Glutamatergic neuron (in vitro differentiated cells): Measurements from ENCODE around the gene FRMD4B. TPM values are rescaled to one million over a fixed set of nuclear protein-coding genes. Genes with fewer than 3 reads are reported as not detected.

Source experiments
- DNase-seq: peaks from one replicate; pipeline ENCODE4 v3.0.0; 2022
- H3K27ac Mint-ChIP-seq: one replicate; pipeline ENCODE4 v1.8.0; 2020; ENCODE audit warnings: mild to moderate bottlenecking, mixed read lengths, inconsistent platforms; ENCODE audit not compliant: unreplicated experiment
- H3K27me3 Mint-ChIP-seq: one replicate; pipeline ENCODE4 v1.8.0; 2020; ENCODE audit warnings: mild to moderate bottlenecking, moderate library complexity, mixed read lengths, inconsistent platforms; ENCODE audit not compliant: unreplicated experiment
- H3K36me3 Mint-ChIP-seq: one replicate; pipeline ENCODE4 v1.8.0; 2020; ENCODE audit warnings: mild to moderate bottlenecking, mixed read lengths, inconsistent platforms; ENCODE audit not compliant: unreplicated experiment
- H3K4me1 Mint-ChIP-seq: one replicate; pipeline ENCODE4 v1.8.0; 2020; ENCODE audit warnings: mild to moderate bottlenecking, low read depth, mixed read lengths, inconsistent platforms; ENCODE audit not compliant: unreplicated experiment
- H3K4me3 Mint-ChIP-seq: one replicate; pipeline ENCODE4 v1.8.0; 2020; ENCODE audit warnings: mild to moderate bottlenecking, mixed read lengths, inconsistent platforms; ENCODE audit not compliant: unreplicated experiment
- H3K9me3 Mint-ChIP-seq: one replicate; pipeline ENCODE4 v1.8.0; 2020; ENCODE audit warnings: mild to moderate bottlenecking, moderate library complexity, mixed read lengths, inconsistent platforms; ENCODE audit not compliant: unreplicated experiment
- total RNA-seq: library from RNA; stranded (reverse); fragmentation: NEBNext Ultra II Directional; extraction: Animal tissue kit (Norgen Biotek cat#: 25700); gene quantifications from one replicate; pipeline ENCODE4 v1.2.1, GENCODE V29; 2021; ENCODE audit not compliant: unreplicated experiment
- TF ChIP-seq, protein P1 (sequence below): fragments of 200-600 bp; sonication (generic); IDR thresholded peaks from one replicate; pipeline ENCODE4 v1.5.0; 2021; ENCODE audit not compliant: partially characterized antibody, unreplicated experiment

FRMD4B gene
- total RNA-seq, 1 donor from 2014 or later, result 3.9 TPM

DNA sequence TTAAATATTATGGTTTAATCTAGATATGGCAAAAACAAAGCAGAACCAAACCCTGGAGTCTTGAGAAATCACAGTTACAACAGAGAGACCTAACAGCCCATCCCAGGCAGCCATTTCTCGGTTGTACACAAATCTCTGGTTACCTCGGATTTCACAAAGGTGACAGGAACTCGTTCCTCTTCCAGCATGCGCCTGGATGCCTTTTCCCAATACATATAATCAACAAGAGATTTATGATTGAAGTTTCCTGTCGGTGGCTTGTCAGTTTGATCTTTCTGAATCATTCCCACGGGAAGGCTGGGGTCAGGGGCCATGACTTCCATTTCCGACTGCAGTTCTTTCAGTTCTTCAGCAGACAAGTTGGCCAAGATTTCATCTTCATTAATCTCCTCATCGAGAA lies 263.9 kb downstream of the FRMD4B start:
- H3K4me1 Mint-ChIP-seq, result peaks cover 2% of the 10 kb centered on the region
- no peaks in the 10 kb centered on the region for H3K36me3 Mint-ChIP-seq
- H3K4me3 Mint-ChIP-seq, result no peak overlapping the region
- H3K27ac Mint-ChIP-seq, result no peak overlapping the region
- TF ChIP-seq, protein P1, sequence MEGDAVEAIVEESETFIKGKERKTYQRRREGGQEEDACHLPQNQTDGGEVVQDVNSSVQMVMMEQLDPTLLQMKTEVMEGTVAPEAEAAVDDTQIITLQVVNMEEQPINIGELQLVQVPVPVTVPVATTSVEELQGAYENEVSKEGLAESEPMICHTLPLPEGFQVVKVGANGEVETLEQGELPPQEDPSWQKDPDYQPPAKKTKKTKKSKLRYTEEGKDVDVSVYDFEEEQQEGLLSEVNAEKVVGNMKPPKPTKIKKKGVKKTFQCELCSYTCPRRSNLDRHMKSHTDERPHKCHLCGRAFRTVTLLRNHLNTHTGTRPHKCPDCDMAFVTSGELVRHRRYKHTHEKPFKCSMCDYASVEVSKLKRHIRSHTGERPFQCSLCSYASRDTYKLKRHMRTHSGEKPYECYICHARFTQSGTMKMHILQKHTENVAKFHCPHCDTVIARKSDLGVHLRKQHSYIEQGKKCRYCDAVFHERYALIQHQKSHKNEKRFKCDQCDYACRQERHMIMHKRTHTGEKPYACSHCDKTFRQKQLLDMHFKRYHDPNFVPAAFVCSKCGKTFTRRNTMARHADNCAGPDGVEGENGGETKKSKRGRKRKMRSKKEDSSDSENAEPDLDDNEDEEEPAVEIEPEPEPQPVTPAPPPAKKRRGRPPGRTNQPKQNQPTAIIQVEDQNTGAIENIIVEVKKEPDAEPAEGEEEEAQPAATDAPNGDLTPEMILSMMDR, result no peak
- H3K27me3 Mint-ChIP-seq, result no peaks in the 10 kb centered on the region
- DNase-seq, result peak; percentile 30
- no peaks in the 10 kb centered on the region for H3K9me3 Mint-ChIP-seq

DNA sequence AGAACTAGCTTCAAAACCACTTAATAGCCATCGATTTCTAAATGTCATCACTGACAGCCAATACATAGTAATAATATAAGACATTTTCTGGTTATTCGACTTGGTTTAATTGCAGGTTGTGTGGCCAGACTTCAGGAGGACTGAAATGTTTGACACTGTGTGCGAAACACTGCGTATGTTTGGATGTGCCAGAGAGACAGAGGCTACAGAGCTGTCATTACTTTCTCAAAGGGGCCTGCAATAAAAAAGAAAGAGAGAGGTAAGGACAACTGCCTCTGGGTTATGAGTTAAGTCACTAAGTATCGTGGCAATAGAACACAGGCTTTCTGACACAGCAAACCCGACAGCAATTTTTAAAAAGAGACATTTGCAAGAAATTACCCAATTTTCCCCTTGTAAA lies 264.4 kb downstream of the FRMD4B start:
- Mint-ChIP-seq H3K4me3 (no peak overlapping the region), H3K4me1 (peaks cover 2% of the 10 kb centered on the region), H3K27me3 (no peaks in the 10 kb centered on the region), H3K36me3 (no peaks in the 10 kb centered on the region), H3K27ac (no peak overlapping the region), H3K9me3 (no peaks in the 10 kb centered on the region)
- TF ChIP-seq, protein P1, result no peak
- DNase-seq, result no peak

DNA sequence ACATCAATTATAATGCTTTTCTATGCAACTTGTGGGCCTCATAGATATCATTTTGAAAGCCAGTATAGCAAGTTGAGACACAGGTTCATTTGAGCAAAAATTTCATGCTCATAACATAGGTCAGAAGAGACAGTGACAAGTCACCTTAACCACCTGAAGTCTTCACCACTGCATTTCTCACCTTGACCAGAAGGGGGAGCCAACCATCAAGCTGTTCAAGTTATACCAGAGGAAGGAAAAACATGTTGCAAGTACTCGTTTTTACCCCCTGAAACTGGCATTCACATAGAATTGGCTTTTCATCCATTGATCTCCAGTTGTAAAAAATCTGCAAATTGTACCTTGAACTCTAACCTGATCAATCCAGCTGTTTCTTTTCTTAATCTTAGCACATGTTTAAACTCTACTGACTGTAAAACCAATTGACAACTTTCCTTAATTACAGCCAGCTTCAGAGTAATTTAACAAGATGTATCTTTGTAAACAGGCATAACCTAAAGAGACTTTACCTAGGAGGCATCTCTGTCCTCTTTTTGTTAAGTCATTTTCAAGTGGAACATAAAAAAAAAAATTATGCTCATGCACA lies 264.9 kb downstream of the FRMD4B start:
- no peaks in the 10 kb centered on the region for H3K9me3 Mint-ChIP-seq

More for the DNA sequence above, 264.9 kb downstream of the FRMD4B start:
- no peaks in the 10 kb centered on the region for H3K27me3 Mint-ChIP-seq
- no peak overlapping the region for H3K27ac Mint-ChIP-seq
- H3K4me1 Mint-ChIP-seq, result peaks cover 2% of the 10 kb centered on the region
- H3K36me3 Mint-ChIP-seq, result no peaks in the 10 kb centered on the region
- H3K4me3 Mint-ChIP-seq, result no peak overlapping the region
- DNase-seq, result peak; percentile 76
- TF ChIP-seq, protein P1, result peak; percentile 95
